ENCODE measurements around the gene NFIA.

GRCh38 chr1:61270761-61271411, 188.5 kb downstream of the NFIA start:
- TF ChIP-seq EZH2 (IDR thresholded peaks at IDR 0.05; ENCODE audit: borderline replicate concordance, insufficient read depth, low read depth, low read length, poor library complexity, severe bottlenecking), result no peak
- no peak for TF ChIP-seq CTCF (IDR thresholded peaks at IDR 0.05)

All from B cell (primary cell).